GM19463 (cell line): ENCODE data around the gene EGFR.

ENCODE experiments used
- ATAC-seq: cut with Tn5 transposase; IDR thresholded peaks from one replicate; pipeline ENCODE4 v1.9.1; 2021; ENCODE audit warnings: mild to moderate bottlenecking, moderate library complexity; ENCODE audit not compliant: unreplicated experiment

The EGFR gene

GRCh38 chr7:55181762-55182161, 162.9 kb downstream of the EGFR start:
- ATAC-seq, result no peak

DNA sequence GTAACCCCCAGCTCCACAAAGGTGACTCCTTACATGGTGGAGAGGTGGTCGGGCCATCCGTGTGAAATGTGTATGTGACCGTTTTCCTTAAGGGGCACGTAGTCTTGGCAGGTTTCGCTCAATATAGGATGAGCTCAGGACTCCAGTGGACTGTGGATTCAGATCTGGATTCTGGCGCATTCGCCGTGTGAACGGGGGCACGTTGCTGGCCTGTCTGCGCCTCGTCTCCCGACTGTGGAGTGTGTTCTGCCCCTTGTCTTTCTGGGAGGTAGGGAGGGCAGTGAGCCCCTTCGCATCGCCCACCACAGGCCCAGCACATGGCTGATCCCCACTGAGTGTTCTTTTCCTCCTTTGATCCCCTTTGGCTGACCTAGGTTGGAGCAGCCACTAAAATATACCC, 165.1 kb downstream of the EGFR start:
- no peak for ATAC-seq

DNA sequence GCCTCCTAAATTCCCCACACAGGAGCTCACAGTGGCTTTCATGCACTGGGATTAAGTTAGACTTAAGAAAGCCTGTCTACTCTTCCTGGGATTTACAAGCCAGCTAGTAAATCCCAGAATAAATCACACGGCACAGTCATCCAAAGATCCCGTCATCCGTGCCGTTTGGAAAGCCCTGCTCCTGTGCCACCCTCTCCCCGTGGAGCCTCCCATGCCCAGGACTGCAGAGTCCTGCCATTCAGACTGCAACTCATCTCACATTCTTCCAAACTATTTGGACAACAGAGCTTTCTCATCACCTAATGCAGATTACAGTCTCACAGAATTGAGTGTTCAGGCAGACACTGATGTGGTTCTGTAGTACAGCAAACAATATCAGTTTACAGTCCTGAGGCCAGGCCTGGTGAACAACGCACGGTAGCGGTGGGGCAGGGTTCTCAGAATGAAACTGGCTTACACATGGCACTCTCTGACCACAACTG, 166.5 kb downstream of the EGFR start:
- ATAC-seq, result no peak

DNA sequence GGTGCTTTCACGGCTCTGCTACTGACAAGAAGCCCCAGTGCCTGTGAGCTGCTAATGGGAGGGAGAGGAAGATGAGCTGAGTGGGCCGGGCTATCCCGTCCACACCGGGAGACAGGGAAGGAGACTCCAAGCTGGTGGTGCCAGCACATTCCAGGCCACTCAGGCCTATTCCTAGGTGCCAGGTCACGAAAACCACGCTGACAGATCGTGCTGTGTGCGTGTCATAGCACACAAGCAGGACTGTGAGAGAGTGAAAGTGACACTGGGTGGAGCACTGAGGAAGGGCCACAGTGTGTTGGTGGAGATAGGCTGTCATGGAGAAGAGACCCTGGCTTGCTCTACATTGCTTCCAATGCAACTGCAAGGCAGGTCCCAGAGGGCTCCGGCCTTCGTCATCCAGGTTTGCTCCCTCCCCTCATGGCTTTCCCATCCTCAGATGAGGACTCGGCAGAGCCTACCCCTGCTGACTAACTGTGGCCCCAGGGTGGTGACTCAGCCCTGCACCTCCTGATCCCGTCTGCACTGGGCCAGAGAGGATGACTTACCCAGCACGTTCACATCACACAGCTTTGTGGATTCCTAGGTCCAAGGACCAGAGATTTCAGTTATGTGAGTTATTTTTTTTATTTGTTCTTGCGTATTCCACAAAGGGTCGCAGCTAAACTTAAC, 167.3 kb downstream of the EGFR start:
- no peak for ATAC-seq

DNA sequence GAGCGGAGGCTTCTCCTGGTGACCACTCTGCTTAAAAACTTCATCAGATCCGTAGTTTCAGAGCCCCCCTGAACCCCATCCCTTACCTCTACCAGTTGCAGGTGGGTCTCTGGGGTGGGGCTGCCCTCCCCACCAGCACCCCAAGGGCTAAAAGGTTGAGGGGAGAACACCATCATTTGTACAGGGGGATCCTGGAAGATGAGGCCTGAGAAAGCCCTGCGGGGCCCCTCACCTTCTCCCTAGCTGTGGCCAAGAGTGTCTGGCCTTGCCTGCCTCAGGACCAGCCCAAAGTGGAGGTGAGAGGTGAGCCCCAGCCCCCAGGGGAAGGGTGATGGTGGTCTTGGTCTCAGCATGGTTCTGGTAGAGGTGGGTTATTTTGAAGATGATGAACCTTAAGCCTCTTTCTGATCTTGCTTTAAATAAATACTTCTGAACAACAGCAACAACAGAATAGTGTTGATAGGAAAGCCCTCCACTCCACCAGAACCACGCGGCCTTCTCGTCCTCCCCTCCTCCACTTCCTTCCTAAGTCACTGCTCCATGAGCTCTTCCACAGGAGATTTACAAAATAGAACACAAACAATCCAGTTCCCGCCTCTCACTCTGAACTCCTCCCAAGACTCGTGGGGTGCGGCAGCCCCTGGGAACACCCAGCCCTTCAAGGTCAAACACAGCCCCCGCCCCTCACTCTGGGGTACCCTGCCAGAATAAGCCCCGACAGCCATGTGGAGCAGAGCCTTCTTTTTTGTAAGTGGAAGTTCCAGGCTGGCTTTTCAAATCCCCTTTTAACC, 169.1 kb downstream of the EGFR start:
- no peak for ATAC-seq

DNA sequence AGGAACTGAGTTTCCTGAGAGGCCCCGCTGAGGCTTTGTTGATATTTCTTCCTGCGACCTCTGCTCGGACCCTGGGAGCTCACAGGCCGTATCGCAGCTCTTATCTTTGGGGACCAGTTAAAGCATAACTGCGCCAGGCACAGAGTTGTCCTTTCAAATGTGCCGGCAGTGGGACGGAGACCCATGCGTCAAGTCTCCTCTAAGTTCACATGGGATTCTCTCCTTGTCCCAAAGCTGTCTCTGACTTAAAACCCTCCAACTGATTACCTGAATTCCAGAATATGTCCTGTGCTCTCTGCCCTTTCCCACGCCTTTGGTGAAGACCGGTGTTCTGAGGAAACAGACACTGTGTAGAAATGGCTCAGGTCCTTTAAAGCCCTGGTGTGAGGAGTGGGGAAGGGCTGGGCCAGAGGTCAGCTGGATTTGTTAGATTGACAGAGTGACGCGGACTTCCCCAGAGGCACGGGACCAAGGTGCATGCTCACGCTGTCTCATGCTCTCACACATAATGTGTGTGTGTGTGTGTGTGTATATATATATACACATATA, 169.8 kb downstream of the EGFR start:
- no peak for ATAC-seq

DNA sequence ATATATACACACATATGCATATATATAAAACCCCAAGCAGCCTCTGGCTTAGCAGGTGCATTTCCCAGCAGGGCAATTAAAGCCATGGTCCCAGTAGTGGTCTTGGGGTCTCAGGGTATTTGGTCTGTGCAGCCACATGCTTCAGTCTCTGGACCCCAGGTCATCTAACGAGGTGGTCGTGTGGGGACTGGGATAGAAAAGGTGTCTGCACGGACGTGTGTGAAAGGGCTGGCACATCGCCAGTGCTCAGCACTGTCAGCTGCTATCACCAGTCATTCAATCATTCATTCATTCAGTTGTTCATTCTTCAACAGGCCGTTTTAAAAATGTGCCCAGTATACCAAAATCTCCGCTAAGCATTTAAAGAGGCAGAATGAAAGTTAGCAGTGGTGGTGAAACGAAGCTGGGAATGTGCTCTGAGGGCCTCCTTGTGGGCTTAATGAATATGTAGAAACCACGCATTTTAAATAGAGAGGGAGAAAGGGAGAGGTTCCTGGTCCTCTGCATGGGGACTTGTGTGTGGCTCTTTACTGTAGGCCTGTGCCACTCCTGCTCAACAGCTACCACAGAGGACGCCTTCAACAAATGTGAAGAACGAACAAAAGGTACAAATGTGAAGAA, 170.4 kb downstream of the EGFR start:
- ATAC-seq, result no peak

GRCh38 chr7:55189878-55190436, 171.1 kb downstream of the EGFR start:
- no peak for ATAC-seq

GRCh38 chr7:55190511-55191160, 171.8 kb downstream of the EGFR start:
- no peak for ATAC-seq

- no peak for ATAC-seq
Observed at GRCh38 chr7:55191161-55191925, 172.5 kb downstream of the EGFR start.

DNA sequence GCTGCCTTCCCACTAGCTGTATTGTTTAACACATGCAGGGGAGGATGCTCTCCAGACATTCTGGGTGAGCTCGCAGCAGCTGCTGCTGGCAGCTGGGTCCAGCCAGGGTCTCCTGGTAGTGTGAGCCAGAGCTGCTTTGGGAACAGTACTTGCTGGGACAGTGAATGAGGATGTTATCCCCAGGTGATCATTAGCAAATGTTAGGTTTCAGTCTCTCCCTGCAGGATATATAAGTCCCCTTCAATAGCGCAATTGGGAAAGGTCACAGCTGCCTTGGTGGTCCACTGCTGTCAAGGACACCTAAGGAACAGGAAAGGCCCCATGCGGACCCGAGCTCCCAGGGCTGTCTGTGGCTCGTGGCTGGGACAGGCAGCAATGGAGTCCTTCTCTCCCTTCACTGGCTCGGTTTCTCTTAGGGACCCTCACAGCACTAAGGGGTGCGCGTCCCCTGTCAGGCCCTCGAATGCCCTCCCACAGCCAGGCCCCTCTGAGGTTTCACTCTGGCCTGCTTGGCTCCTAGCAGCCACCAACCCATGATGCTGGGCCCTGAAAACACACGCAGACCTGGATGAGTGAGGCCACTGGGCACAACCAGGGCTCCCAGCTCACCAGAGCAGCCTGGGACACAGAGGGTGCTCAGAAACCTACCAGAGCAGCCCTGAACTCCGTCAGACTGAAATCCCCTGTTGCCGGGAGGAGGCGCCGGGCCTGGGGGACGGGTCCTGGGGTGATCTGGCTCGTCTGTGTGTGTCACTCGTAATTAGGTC, 173.3 kb downstream of the EGFR start:
- ATAC-seq, result no peak

- no peak for ATAC-seq
Observed at GRCh38 chr7:55192723-55193122, 173.9 kb downstream of the EGFR start.

GRCh38 chr7:55193245-55193644, 174.4 kb downstream of the EGFR start:
- no peak for ATAC-seq

DNA sequence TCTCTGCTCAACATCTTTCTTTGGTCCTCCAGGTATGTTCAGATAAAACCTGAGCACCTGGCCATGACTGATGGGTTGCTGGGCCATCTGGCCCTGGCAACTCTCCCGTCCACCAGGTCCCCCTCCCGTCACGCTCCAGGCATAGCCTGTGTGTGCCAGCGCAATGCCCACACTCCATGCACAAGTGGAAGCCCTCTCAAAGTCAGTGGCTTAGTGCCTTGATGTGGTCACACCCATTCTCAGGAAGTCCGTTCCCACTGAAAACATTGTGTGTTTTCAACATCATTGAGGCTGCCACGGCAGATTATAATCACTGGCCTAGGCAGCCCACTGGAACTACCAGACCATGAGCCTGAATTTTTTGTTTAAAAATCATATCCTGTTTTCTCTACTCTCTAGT, 175.7 kb downstream of the EGFR start:
- ATAC-seq, result no peak

DNA sequence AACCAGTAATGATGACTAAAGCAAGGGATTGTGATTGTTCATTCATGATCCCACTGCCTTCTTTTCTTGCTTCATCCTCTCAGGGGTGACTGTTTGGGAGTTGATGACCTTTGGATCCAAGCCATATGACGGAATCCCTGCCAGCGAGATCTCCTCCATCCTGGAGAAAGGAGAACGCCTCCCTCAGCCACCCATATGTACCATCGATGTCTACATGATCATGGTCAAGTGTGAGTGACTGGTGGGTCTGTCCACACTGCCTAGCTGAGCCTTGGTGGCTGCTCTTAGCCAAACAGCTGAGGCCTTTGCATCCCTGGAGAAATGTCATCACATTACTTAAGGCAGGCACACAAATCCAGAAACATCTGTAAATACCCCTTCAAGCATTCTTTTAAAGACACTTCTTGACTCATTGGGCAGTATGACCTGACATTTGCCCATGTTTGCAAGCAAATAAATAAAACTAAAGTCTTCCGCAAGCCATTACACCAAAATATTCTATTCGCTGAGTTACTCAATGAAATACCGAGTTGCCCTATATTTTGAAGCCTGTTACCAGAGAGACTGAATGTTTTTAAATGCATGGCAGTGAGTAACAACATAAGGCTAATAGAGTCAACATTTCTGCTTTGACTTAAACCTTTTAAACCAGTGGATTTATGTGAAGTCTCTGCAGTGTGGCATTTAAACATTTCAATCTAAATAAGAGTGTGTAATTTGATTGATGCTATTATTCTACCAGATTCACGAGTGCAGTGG, 180.0 kb downstream of the EGFR start:
- no peak for ATAC-seq

DNA sequence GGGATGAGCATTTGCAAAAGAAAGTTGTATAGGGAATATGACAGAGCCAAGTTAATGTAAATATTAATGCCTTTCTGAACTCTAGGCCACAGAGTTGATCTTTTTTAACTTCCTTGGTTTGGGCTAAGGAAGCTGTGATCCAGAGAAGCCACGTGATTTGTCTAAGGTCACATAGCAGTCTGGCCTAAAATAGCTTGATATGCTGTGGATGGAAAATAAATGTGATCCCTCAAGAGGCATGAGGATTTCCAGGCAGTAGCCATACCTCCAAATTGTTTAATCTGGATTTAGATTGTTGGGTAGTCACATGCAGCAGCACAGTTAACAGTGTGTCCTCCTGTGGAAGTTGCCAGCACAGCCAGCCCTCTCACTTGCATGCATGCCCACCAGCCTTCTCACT, 180.6 kb downstream of the EGFR start:
- ATAC-seq, result no peak

DNA sequence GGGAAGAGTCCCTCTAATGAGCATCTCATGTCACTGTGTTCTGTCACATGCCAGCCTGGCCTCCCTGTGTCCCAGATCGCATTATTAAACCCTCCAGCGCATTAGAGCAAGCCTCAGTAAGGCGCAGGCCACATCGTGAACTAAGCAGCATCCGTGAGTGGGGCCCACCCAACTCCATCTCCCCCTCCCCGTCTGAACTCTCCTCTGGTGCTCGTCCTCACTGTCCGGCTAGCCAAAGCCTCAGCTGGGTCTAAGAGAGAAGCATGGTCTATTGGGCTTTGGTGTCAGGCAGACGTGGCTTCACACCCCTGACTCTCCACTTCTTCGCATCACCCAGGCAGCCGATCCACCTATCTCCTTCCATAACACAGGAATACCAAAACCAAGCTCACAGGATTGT, 181.6 kb downstream of the EGFR start:
- ATAC-seq, result no peak

- no peak for ATAC-seq
Observed at GRCh38 chr7:55202150-55202913, 183.5 kb downstream of the EGFR start.
